Endothelial cell of umbilical vein (primary cell): Measurements from ENCODE around the gene HCLS1. TPM values are rescaled to one million over a fixed set of nuclear protein-coding genes. Genes with fewer than 3 reads are reported as not detected.

Experiments used
- BruUV-seq: library from RNA; stranded (reverse); fragments of 400-500 nt; replicated peaks from 2 replicates; lab custom pipeline; 2021; lab: Mats Ljungman, UMichigan
- CTCF ChIA-PET: fragments of 300-600, 350-600 bp; sonication (Branson Sonifier 250); formaldehyde crosslinking; loops from one replicate; lab custom pipeline; 2021; ENCODE audit warnings: antibody characterized with exemption, inconsistent platforms; lab: Charles Lee
- POLR2A ChIA-PET: fragments of 300-600, 350-600 bp; sonication (Branson Sonifier 250); formaldehyde crosslinking; loops from one replicate; lab custom pipeline; 2021; ENCODE audit warnings: antibody characterized with exemption, inconsistent platforms; lab: Charles Lee
- DNase-seq: peaks from one replicate; pipeline ENCODE4 v3.0.0-alpha.2; 2011; ENCODE audit warnings: low read depth, low spot score
- FAIRE-seq: peaks from 2 replicates; lab custom pipeline; 2011; peaks lifted over from hg19 to GRCh38; lab: Jason Lieb, UNC
- H2AFZ ChIP-seq: 2 replicates; pipeline ENCODE4 v1.6.0; 2012; ENCODE audit warnings: low read depth, low read length, control low read depth, inconsistent platforms
- H3K27ac ChIP-seq: 2 replicates; pipeline ENCODE4 v1.5.1; 2011; ENCODE audit warnings: low read depth, mild to moderate bottlenecking, control low read depth, low read length, moderate library complexity; ENCODE audit not compliant: insufficient read depth
- H3K27me3 ChIP-seq, 2 experiments: 2 replicates each; pipeline versions ENCODE4 v1.6.0 to v1.6.1; 2011; ENCODE audit warnings: low read length in 2 of 2, mixed read lengths in 1 of 2; ENCODE audit not compliant: control insufficient read depth in 2 of 2, insufficient read depth in 2 of 2
- H3K36me3 ChIP-seq, 2 experiments: 2 replicates in 1 of 2; 3 replicates in 1 of 2; pipeline ENCODE4 v1.5.1; 2011; ENCODE audit warnings: low read length in 2 of 2, mild to moderate bottlenecking in 1 of 2, moderate library complexity in 1 of 2; ENCODE audit not compliant: control insufficient read depth in 2 of 2, insufficient read depth in 2 of 2; ENCODE audit errors: extremely low read depth in 1 of 2
- H3K4me1 ChIP-seq: 3 replicates; pipeline ENCODE4 v1.5.1; 2011; ENCODE audit warnings: mild to moderate bottlenecking, low read length; ENCODE audit not compliant: control insufficient read depth, insufficient read depth; ENCODE audit errors: extremely low read depth
- H3K4me2 ChIP-seq: 2 replicates; pipeline ENCODE4 v1.6.1; 2011; ENCODE audit warnings: low read length, control low read depth, mixed read lengths; ENCODE audit not compliant: insufficient read depth
- H3K4me3 ChIP-seq, 3 experiments: fragments of 200-600 bp in 1 of 3; sonication (generic), shearing (Covaris generic) in 1 of 3; replicated peaks in 1 of 3; 2 replicates each; pipeline ENCODE4 v1.5.1; 2011 to 2016; ENCODE audit warnings: control low read depth in 3 of 3, low read length in 3 of 3, mild to moderate bottlenecking in 2 of 3, inconsistent platforms in 1 of 3, low read depth in 1 of 3, moderate library complexity in 1 of 3; ENCODE audit not compliant: insufficient read depth in 1 of 3
- H3K79me2 ChIP-seq: 2 replicates; pipeline ENCODE4 v1.6.0; 2012; ENCODE audit warnings: low read length, inconsistent platforms; ENCODE audit not compliant: control insufficient read depth, insufficient read depth
- H3K9ac ChIP-seq: replicated peaks from 2 replicates; pipeline ENCODE3; 2011; ENCODE audit warnings: low read length, control low read depth; ENCODE audit not compliant: insufficient read depth; ENCODE audit errors: extremely low read depth
- H3K9me1 ChIP-seq: replicated peaks from 3 replicates; pipeline ENCODE4 v1.6.0; 2011; ENCODE audit warnings: mild to moderate bottlenecking, low read length; ENCODE audit not compliant: control insufficient read depth, insufficient read depth; ENCODE audit errors: extremely low read depth
- H3K9me3 ChIP-seq: replicated peaks from 2 replicates; pipeline ENCODE4 v1.5.1; 2012; ENCODE audit warnings: low read length, inconsistent platforms; ENCODE audit not compliant: control insufficient read depth, insufficient read depth
- H4K20me1 ChIP-seq: replicated peaks from 2 replicates; pipeline ENCODE3; 2011; ENCODE audit warnings: mild to moderate bottlenecking, low read length; ENCODE audit not compliant: control insufficient read depth, insufficient read depth; ENCODE audit errors: extremely low read depth
- EZH2 ChIP-seq: IDR thresholded peaks from 2 replicates; pipeline ENCODE4 v1.6.1; 2012; ENCODE audit warnings: borderline replicate concordance, low read depth, mild to moderate bottlenecking, moderate library complexity, low read length, inconsistent platforms; ENCODE audit not compliant: severe bottlenecking
- FOS ChIP-seq: IDR thresholded peaks from 2 replicates; pipeline ENCODE4 v1.6.1; 2011; ENCODE audit warnings: mild to moderate bottlenecking, low read length, moderate library complexity, borderline replicate concordance; ENCODE audit not compliant: insufficient read depth
- GATA2 ChIP-seq: IDR thresholded peaks from 2 replicates; pipeline ENCODE4 v1.7.0; 2011; ENCODE audit warnings: low read depth, mild to moderate bottlenecking, moderate library complexity, mixed read lengths, low read length; ENCODE audit not compliant: insufficient read length, insufficient read depth
- JUN ChIP-seq: IDR thresholded peaks from 2 replicates; pipeline ENCODE4 v1.6.1; 2011; ENCODE audit warnings: borderline replicate concordance, low read depth; ENCODE audit not compliant: insufficient read length, insufficient read depth
- MYC ChIP-seq: IDR thresholded peaks from one replicate; pipeline ENCODE4 v1.6.1; 2011; ENCODE audit warnings: mild to moderate bottlenecking, low read depth, low read length
- POLR2A ChIP-seq: IDR thresholded peaks from 2 replicates; pipeline ENCODE4 v1.6.1; 2012; ENCODE audit warnings: low read depth, mild to moderate bottlenecking, control low read depth, low read length
- POLR2AphosphoS5 ChIP-seq: IDR thresholded peaks from 2 replicates; pipeline ENCODE4 v1.6.1; 2012; ENCODE audit warnings: low read depth, mild to moderate bottlenecking, control low read depth, low read length, moderate library complexity; ENCODE audit not compliant: insufficient read depth
- dilution Hi-C: fragments of 300-500 bp; cut with MboI; formaldehyde crosslinking; loops from one replicate; pipeline ENCODE4 v1.15.0; 2019; ENCODE audit warnings: low sequenced_read_pairs; ENCODE audit not compliant: extremely low pct_ligation_motif_present
- intact Hi-C: fragments of 100-400 bp; cut with micrococcal nuclease; formaldehyde crosslinking; loops from one replicate; pipeline ENCODE4 v1.10.0; 2022
- polyA plus RNA-seq, 4 experiments: library from polyadenylated mRNA; depleted of rRNA in 3 of 4; stranded (reverse) in 3 of 4; unstranded in 1 of 4; fragments of >200 nt; gene quantifications; 2 replicates each; pipeline versions ENCODE4 v1.2.1 to v1.2.3, GENCODE V29; 2011 to 2012; ENCODE audit warnings: missing spikeins in 1 of 4
- total RNA-seq: library from RNA; stranded (reverse); gene quantifications from 2 replicates; pipeline ENCODE4 v1.2.3, GENCODE V29; 2021
- TF ChIP-seq, protein P1 (sequence below): IDR thresholded peaks from 2 replicates; pipeline ENCODE4 v1.6.1; 2011; ENCODE audit not compliant: insufficient read depth, insufficient read length
- TF ChIP-seq, protein P2 (sequence below), 2 donors: IDR thresholded peaks; 1 replicate in 1 of 2; 2 replicates in 1 of 2; pipeline ENCODE4 v1.5.1; 2011; ENCODE audit warnings: low read length in 2 of 2, mild to moderate bottlenecking in 2 of 2, moderate library complexity in 2 of 2, control low read depth in 1 of 2, inconsistent platforms in 1 of 2, low read depth in 1 of 2; ENCODE audit not compliant: insufficient read depth in 1 of 2; ENCODE audit errors: extremely low read depth in 1 of 2

Gene HCLS1
- total and polyA plus RNA-seq, 2 donors (not counting 3 experiments of a cell fraction or from before 2014, with no cell fraction given), result 51.9 to 63.5 TPM

DNA sequence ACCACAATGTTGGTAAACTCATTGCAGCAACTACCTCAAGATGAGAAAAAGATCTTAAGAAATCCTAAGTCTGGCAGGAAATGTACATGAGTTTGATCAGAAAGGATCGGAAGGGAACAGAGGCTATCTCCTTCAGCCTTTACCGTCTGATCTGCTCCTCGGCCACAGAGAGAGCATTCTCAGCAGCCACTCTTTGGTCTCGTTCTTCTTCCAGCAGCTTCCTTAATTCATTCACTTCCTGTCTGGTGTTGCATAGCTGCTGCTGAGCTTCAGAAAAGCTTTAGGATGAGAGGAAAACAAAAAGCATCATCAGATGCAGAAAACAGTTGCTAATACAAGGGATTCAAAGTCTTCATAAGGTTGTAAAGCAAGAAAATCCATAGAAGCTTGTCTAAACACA is 6.6 kb upstream of the HCLS1 start:
- Histone ChIP-seq H3K9me1 (no peaks in the 10 kb centered on the region), H3K9ac (no peak overlapping the region), H3K79me2 (no peaks in the 10 kb centered on the region), H3K27me3 (no peaks in the 10 kb centered on the region), H3K36me3 (peaks cover 20 to 22% of the 10 kb centered on the region in 2 experiments), H3K27ac (no peak overlapping the region), H3K9me3 (no peaks in the 10 kb centered on the region), H3K4me1 (no peaks in the 10 kb centered on the region), H3K4me2 (no peak overlapping the region), H4K20me1 (no peaks in the 10 kb centered on the region), H3K4me3 (no peak overlapping the region), H2AFZ (no peak overlapping the region)
- intact Hi-C loops (no loop called here), dilution Hi-C loops (no loop called here)
- POLR2A ChIA-PET, result no interaction called here
- FAIRE-seq (no peak), DNase-seq (no peak)
- CTCF ChIA-PET, result interaction anchor here (1.7 kb wide), 1 partner anchor 30 kb away, joined by 3 read pairs; no protein-coding TSS in a partner anchor
- no TSS peak for BruUV-seq
- no peak for TF ChIP-seq MYC
- no peak for TF ChIP-seq FOS

DNA sequence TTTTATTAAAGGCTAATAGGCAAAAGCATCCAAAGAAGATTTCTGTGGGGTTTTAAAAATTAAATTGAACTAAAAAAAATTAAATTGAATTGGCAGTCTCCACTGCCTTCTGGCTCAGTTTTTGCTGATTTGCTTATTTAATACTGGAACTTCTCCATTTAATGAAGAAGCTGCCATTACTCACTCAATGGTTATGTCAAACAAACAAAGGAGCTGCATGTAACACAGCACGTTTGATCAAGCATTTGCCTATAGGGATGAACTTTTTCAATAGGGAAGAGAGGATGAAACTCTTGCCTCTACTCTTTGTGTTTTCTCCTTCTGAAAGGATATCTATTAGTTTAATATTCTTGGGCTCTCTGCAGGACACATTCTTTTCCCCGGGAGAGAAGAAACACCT is 4.8 kb upstream of the HCLS1 start:
- dilution Hi-C loops (no loop called here), intact Hi-C loops (no loop called here)
- Histone ChIP-seq H3K4me3 (no peak overlapping the region), H3K4me1 (peaks cover 9% of the 10 kb centered on the region), H4K20me1 (no peaks in the 10 kb centered on the region), H3K9ac (no peak overlapping the region), H3K9me3 (no peaks in the 10 kb centered on the region), H3K36me3 (peaks cover 20 to 22% of the 10 kb centered on the region in 2 experiments), H2AFZ (no peak overlapping the region), H3K27ac (no peak overlapping the region), H3K27me3 (no peaks in the 10 kb centered on the region), H3K9me1 (no peaks in the 10 kb centered on the region), H3K79me2 (no peaks in the 10 kb centered on the region), H3K4me2 (no peak overlapping the region)
- BruUV-seq, result no TSS peak
- CTCF ChIA-PET, result no interaction called here
- no peak for FAIRE-seq
- DNase-seq, result no peak
- POLR2A ChIA-PET, result no interaction called here
- TF ChIP-seq POLR2AphosphoS5 (no peak), GATA2 (no peak), EZH2 (no peak), FOS (no peak), JUN (no peak), MYC (no peak), POLR2A (no peak)
- TF ChIP-seq, protein P1, sequence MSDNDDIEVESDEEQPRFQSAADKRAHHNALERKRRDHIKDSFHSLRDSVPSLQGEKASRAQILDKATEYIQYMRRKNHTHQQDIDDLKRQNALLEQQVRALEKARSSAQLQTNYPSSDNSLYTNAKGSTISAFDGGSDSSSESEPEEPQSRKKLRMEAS, result no peak
- TF ChIP-seq, protein P2, sequence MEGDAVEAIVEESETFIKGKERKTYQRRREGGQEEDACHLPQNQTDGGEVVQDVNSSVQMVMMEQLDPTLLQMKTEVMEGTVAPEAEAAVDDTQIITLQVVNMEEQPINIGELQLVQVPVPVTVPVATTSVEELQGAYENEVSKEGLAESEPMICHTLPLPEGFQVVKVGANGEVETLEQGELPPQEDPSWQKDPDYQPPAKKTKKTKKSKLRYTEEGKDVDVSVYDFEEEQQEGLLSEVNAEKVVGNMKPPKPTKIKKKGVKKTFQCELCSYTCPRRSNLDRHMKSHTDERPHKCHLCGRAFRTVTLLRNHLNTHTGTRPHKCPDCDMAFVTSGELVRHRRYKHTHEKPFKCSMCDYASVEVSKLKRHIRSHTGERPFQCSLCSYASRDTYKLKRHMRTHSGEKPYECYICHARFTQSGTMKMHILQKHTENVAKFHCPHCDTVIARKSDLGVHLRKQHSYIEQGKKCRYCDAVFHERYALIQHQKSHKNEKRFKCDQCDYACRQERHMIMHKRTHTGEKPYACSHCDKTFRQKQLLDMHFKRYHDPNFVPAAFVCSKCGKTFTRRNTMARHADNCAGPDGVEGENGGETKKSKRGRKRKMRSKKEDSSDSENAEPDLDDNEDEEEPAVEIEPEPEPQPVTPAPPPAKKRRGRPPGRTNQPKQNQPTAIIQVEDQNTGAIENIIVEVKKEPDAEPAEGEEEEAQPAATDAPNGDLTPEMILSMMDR (IDR thresholded peaks at IDR 0.05; ENCODE audit: extremely low read depth in 1 of 2, insufficient read depth in 1 of 2, low read depth in 1 of 2, low read length in 2 of 2), result no peak
